Panc1 (cell line): ENCODE results near the gene PPP4C. TPM values are rescaled to one million over a fixed set of nuclear protein-coding genes. Genes with fewer than 3 reads are reported as not detected.

Experiments used
- ATAC-seq: fragments of 200-7000 bp; cut with Tn5 transposase; 2 replicates; pipeline ENCODE4 v1.9.1; 2020; ENCODE audit warnings: mild to moderate bottlenecking, moderate library complexity
- BruUV-seq: library from RNA; stranded (reverse); fragments of 400-500 nt; replicated peaks from 2 replicates; lab custom pipeline; 2021; lab: Mats Ljungman, UMichigan
- CTCF ChIA-PET: fragments of 300-600 bp; sonication (Branson Sonifier 250); formaldehyde crosslinking; loops from one replicate; lab custom pipeline; 2022; ENCODE audit warnings: antibody characterized with exemption; lab: Charles Lee
- POLR2A ChIA-PET: fragments of 300-600 bp; sonication (Branson Sonifier 250); formaldehyde crosslinking; loops from one replicate; lab custom pipeline; 2022; ENCODE audit warnings: antibody characterized with exemption; lab: Charles Lee
- DNase-seq: peaks from one replicate; pipeline ENCODE4 v3.0.0-alpha.2; 2010; ENCODE audit warnings: low read depth, low spot score
- H3K27ac ChIP-seq: 2 replicates; pipeline ENCODE4 v1.5.1; 2011; ENCODE audit warnings: mild to moderate bottlenecking, low read length, inconsistent platforms
- H3K27me3 ChIP-seq: fragments of 200-500 bp; sonication (Bioruptor generic); 2 replicates; pipeline ENCODE4 v1.6.0; 2014; ENCODE audit warnings: low read length, inconsistent platforms; ENCODE audit not compliant: control insufficient read depth, insufficient read depth
- H3K36me3 ChIP-seq: fragments of 200-500 bp; sonication (Bioruptor generic); 2 replicates; pipeline ENCODE4 v1.5.1; 2014; ENCODE audit warnings: inconsistent platforms, mild to moderate bottlenecking, low read length, moderate library complexity; ENCODE audit not compliant: control insufficient read depth, insufficient read depth
- H3K4me1 ChIP-seq: 2 replicates; pipeline ENCODE4 v1.5.1; 2011; ENCODE audit warnings: inconsistent platforms, mild to moderate bottlenecking, low read length, moderate library complexity; ENCODE audit not compliant: control insufficient read depth, insufficient read depth
- H3K4me3 ChIP-seq, 2 experiments: 2 replicates each; pipeline ENCODE4 v1.5.1; 2011 to 2012; ENCODE audit warnings: low read depth in 2 of 2, low read length in 2 of 2, mild to moderate bottlenecking in 2 of 2, inconsistent platforms in 1 of 2, moderate library complexity in 1 of 2
- H3K9me3 ChIP-seq: fragments of 200-500 bp; sonication (Bioruptor generic); 2 replicates; pipeline ENCODE4 v1.5.1; 2014; ENCODE audit warnings: low read depth, mild to moderate bottlenecking, inconsistent platforms, low read length, moderate library complexity; ENCODE audit not compliant: control insufficient read depth, insufficient read depth
- CTCF ChIP-seq: fragments of 450-650 bp; IDR thresholded peaks from 2 replicates; pipeline ENCODE4 v1.5.1; 2017; ENCODE audit warnings: mild to moderate bottlenecking
- POLR2AphosphoS5 ChIP-seq: IDR thresholded peaks from 2 replicates; pipeline ENCODE4 v1.6.1; 2012; ENCODE audit warnings: mild to moderate bottlenecking, low read depth, low read length, moderate library complexity
- SIN3A ChIP-seq: IDR thresholded peaks from 2 replicates; pipeline ENCODE4 v1.6.1; 2012; ENCODE audit warnings: low read depth, mild to moderate bottlenecking, low read length, moderate library complexity, borderline replicate concordance; ENCODE audit not compliant: insufficient read depth
- TCF7L2 ChIP-seq: IDR thresholded peaks from 2 replicates; pipeline ENCODE4 v1.6.1; 2011; ENCODE audit warnings: mild to moderate bottlenecking, low read depth, low read length, inconsistent platforms
- in situ Hi-C: cut with HindIII; loops from 2 replicates; pipeline ENCODE4 v1.10.0; 2016; ENCODE audit warnings: low sequenced_read_pairs, low pct_unique_long_range_greater_than_20kb
- intact Hi-C: fragments of 100-400 bp; cut with micrococcal nuclease; formaldehyde crosslinking; loops from one replicate; pipeline ENCODE4 v1.10.0; 2022; ENCODE audit not compliant: unreplicated experiment
- total RNA-seq: library from RNA; stranded (reverse); gene quantifications from one replicate; pipeline ENCODE4 v1.2.1, GENCODE V29; 2021; ENCODE audit not compliant: unreplicated experiment
- TF ChIP-seq, protein P1 (sequence below), 2 experiments: IDR thresholded peaks; 2 replicates each; pipeline ENCODE4 v1.6.1; 2011 to 2012; ENCODE audit warnings: low read depth in 2 of 2, control low read depth in 1 of 2, low read length in 1 of 2, mild to moderate bottlenecking in 1 of 2, moderate library complexity in 1 of 2; ENCODE audit not compliant: insufficient read depth in 1 of 2

The PPP4C gene
- total RNA-seq, 1 experiment from 2014 or later, result 186 TPM

DNA sequence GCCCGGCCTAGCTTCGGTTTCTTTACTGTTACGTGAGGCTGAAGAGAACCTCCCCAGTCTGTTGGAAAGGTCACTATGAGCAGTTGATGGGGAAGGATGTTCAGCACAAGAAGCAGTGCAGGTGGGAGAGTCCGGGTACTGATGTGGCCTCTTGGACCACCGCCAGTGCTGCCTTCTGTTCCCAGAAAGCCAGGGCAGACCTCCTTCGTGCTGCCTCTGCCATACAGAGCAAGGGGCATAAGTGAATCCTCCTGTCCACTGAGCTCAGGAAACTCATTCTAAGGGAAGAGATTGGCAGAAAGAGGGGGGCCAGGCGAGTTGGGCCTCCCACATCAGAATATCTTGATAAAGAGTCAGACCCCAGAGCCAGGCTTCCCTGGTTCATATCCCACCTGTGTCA lies 3.7 kb downstream of the PPP4C start:
- in situ Hi-C loops, result no loop called here
- H3K9me3 ChIP-seq, result no peaks in the 10 kb centered on the region
- H3K27me3 ChIP-seq, result no peaks in the 10 kb centered on the region
- peaks cover 5% of the 10 kb centered on the region; the same call in 1 of the 2 replicates for H3K36me3 ChIP-seq
- intact Hi-C loops, result no loop called here
- TF ChIP-seq TCF7L2 (no peak), CTCF (no peak), POLR2AphosphoS5 (no peak), SIN3A (no peak)
- TF ChIP-seq, protein P1, sequence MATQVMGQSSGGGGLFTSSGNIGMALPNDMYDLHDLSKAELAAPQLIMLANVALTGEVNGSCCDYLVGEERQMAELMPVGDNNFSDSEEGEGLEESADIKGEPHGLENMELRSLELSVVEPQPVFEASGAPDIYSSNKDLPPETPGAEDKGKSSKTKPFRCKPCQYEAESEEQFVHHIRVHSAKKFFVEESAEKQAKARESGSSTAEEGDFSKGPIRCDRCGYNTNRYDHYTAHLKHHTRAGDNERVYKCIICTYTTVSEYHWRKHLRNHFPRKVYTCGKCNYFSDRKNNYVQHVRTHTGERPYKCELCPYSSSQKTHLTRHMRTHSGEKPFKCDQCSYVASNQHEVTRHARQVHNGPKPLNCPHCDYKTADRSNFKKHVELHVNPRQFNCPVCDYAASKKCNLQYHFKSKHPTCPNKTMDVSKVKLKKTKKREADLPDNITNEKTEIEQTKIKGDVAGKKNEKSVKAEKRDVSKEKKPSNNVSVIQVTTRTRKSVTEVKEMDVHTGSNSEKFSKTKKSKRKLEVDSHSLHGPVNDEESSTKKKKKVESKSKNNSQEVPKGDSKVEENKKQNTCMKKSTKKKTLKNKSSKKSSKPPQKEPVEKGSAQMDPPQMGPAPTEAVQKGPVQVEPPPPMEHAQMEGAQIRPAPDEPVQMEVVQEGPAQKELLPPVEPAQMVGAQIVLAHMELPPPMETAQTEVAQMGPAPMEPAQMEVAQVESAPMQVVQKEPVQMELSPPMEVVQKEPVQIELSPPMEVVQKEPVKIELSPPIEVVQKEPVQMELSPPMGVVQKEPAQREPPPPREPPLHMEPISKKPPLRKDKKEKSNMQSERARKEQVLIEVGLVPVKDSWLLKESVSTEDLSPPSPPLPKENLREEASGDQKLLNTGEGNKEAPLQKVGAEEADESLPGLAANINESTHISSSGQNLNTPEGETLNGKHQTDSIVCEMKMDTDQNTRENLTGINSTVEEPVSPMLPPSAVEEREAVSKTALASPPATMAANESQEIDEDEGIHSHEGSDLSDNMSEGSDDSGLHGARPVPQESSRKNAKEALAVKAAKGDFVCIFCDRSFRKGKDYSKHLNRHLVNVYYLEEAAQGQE (IDR thresholded peaks at IDR 0.05; ENCODE audit: insufficient read depth in 1 of 2, low read depth in 2 of 2, low read length in 1 of 2), result no peak
- ATAC-seq (no peak), DNase-seq (no peak)
- H3K27ac ChIP-seq, result no peak overlapping the region
- ChIA-PET POLR2A (no interaction called here), CTCF (interaction anchor here (0.9 kb wide), 1 partner anchor 12 kb away, joined by 4 read pairs; the partner anchor contains the start of gene TBX6)
- no TSS peak for BruUV-seq
- H3K4me3 ChIP-seq, result no peak overlapping the region
- H3K4me1 ChIP-seq, result peaks cover 13% of the 10 kb centered on the region

GRCh38 chr16:30082545-30083090 lies 6.8 kb downstream of the PPP4C start:
- no TSS peak for BruUV-seq
- Histone ChIP-seq H3K27me3 (no peaks in the 10 kb centered on the region), H3K9me3 (no peaks in the 10 kb centered on the region), H3K27ac (no peak overlapping the region), H3K4me1 (0 out of 2 replicates have a peak, but pooled peaks cover 5% of the 10 kb centered on the region), H3K4me3 (no peak overlapping the region), H3K36me3 (peaks cover 9% of the 10 kb centered on the region)
- in situ Hi-C loops, result no loop called here
- intact Hi-C loops, result no loop called here
- POLR2A ChIA-PET, result no interaction called here
- DNase-seq, result no peak
- CTCF ChIA-PET, result no interaction called here
- no peak for ATAC-seq
- no peak for TF ChIP-seq POLR2AphosphoS5
- no peak; the same call in 1 of the 2 replicates for TF ChIP-seq CTCF
- no peak for TF ChIP-seq SIN3A
- TF ChIP-seq TCF7L2, result no peak
- TF ChIP-seq, protein P1 (IDR thresholded peaks at IDR 0.05; ENCODE audit: insufficient read depth in 1 of 2, low read depth in 2 of 2, low read length in 1 of 2), result no peak
